Uterus (tissue), 4 donors: ENCODE results near the gene BMERB1. TPM values are rescaled to one million over a fixed set of nuclear protein-coding genes. Genes with fewer than 3 reads are reported as not detected.
"Not testable (repeated sequence)": the region's sequence is repeated elsewhere in the genome, so short reads cannot be mapped to it uniquely, and the experiment has no call there.

Experiments used
- DNase-seq, 2 donors: peaks; one replicate each; pipeline ENCODE4 v3.0.0-alpha.2; 2019 to 2020
- H3K27ac ChIP-seq, 2 donors: fragments of 200-600 bp; sonication (generic); 1 replicate in 1 of 2; 2 replicates in 1 of 2; pipeline ENCODE4 v1.5.1; 2016 to 2018
- H3K27me3 ChIP-seq, 2 donors: fragments of 200-600 bp; sonication (generic); one replicate each; pipeline ENCODE4 v1.5.1; 2018 to 2019; ENCODE audit warnings: control low read depth in 1 of 2
- H3K36me3 ChIP-seq, 2 donors: fragments of 200-600 bp; sonication (generic); one replicate each; pipeline ENCODE4 v1.5.1; 2019; ENCODE audit warnings: control low read depth in 1 of 2
- H3K4me1 ChIP-seq, 2 donors: fragments of 200-600 bp; sonication (generic); one replicate each; pipeline ENCODE4 v1.5.1; 2018 to 2019; ENCODE audit warnings: control low read depth in 1 of 2
- H3K4me3 ChIP-seq, 2 donors: fragments of 200-600 bp; sonication (generic); 1 replicate in 1 of 2; 2 replicates in 1 of 2; pipeline ENCODE4 v1.5.1; 2018 to 2019; ENCODE audit warnings: mild to moderate bottlenecking in 1 of 2
- H3K9me3 ChIP-seq, 2 donors: fragments of 200-600 bp; sonication (generic); one replicate each; pipeline ENCODE4 v1.5.1; 2019; ENCODE audit warnings: control low read depth in 1 of 2
- POLR2A ChIP-seq, 2 donors: fragments of 450-650 bp; IDR thresholded peaks; one replicate each; pipeline ENCODE4 v1.6.1; 2016; ENCODE audit warnings: antibody characterized with exemption in 2 of 2, mild to moderate bottlenecking in 1 of 2, moderate library complexity in 1 of 2
- intact Hi-C: fragments of 100-400 bp; cut with DNase I; formaldehyde crosslinking; loops from one replicate; pipeline ENCODE4 v1.15.1; 2023; ENCODE audit warnings: low total_unique reads
- total RNA-seq, 4 donors: library from RNA; depleted of rRNA in 3 of 4; stranded (reverse); fragments of >200 nt in 3 of 4; gene quantifications; one replicate each; pipeline versions ENCODE4 v1.1.0 to v1.2.4, GENCODE V29; 2014 to 2023
- TF ChIP-seq, protein P1 (sequence below), 4 experiments: fragments of 200-600 bp in 2 of 4; fragments of 450-650 bp in 2 of 4; sonication (generic) in 2 of 4; IDR thresholded peaks; one replicate each; pipeline ENCODE4 v1.5.1; 2016 to 2019; ENCODE audit warnings: antibody characterized with exemption in 4 of 4, mild to moderate bottlenecking in 2 of 4, moderate library complexity in 1 of 4
- donor health status: DM: yes; HTN: yes; CAD: no.

The BMERB1 gene
- total RNA-seq, 4 donors from 2014 or later, result 12.8 to 98.9 (median 39.2) TPM

DNA sequence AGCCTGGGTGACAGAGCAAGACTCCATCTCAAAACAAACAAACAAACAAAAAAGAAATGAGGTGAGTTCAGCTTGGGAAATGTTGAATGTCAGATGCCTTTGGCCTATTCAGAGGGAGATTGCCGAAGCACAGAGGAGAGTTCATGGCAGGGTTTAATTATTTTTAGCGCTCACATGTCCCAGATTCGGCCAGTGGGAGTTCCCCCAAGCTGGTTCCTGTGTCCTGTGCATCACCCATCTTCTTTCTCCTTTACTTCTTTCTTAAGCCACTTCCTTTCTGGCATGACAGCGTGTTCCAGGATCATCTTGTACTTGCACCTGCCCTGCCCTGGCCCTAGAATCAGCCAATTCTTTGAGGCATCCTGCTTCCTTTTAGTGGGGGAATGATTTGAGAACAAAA, 29.6 kb upstream of the BMERB1 start:
- peak in 1 of 2 donors; percentile 35 for DNase-seq
- H3K36me3 ChIP-seq, result no peaks in the 10 kb centered on the region
- no peak for TF ChIP-seq POLR2A (IDR thresholded peaks at IDR 0.05)
- TF ChIP-seq, protein P1, sequence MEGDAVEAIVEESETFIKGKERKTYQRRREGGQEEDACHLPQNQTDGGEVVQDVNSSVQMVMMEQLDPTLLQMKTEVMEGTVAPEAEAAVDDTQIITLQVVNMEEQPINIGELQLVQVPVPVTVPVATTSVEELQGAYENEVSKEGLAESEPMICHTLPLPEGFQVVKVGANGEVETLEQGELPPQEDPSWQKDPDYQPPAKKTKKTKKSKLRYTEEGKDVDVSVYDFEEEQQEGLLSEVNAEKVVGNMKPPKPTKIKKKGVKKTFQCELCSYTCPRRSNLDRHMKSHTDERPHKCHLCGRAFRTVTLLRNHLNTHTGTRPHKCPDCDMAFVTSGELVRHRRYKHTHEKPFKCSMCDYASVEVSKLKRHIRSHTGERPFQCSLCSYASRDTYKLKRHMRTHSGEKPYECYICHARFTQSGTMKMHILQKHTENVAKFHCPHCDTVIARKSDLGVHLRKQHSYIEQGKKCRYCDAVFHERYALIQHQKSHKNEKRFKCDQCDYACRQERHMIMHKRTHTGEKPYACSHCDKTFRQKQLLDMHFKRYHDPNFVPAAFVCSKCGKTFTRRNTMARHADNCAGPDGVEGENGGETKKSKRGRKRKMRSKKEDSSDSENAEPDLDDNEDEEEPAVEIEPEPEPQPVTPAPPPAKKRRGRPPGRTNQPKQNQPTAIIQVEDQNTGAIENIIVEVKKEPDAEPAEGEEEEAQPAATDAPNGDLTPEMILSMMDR (IDR thresholded peaks at IDR 0.05), result no peak
- H3K9me3 ChIP-seq, result no peaks in the 10 kb centered on the region
- no peak overlapping the region for H3K4me3 ChIP-seq
- intact Hi-C loops, result no loop called here
- no peak overlapping the region for H3K27ac ChIP-seq
- no peaks in the 10 kb centered on the region for H3K4me1 ChIP-seq
- no peaks in the 10 kb centered on the region for H3K27me3 ChIP-seq

DNA sequence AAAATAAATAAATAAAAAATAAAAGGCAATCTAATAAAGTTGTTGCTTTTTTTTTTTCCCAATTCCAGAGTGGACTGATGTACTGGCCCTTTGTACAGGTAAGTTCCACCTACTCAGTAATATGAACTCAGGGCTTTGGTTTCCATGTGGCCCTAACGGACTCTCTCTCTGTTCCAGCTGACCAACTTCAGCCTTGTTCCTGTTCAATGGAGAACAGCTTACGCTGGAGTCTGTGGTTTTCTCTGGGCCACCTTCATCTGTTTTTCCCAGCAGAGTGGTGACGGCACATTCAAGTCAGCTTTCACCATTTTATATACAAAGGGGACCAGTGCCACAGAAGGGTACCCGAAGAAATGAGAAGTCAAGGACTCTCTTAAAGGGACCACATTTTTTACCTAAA, 26.6 kb upstream of the BMERB1 start:
- H3K27ac ChIP-seq, H3K27me3 ChIP-seq, H3K36me3 ChIP-seq, H3K9me3 ChIP-seq, DNase-seq, H3K4me1 ChIP-seq, intact Hi-C loops, H3K4me3 ChIP-seq: not testable (repeated sequence)

DNA sequence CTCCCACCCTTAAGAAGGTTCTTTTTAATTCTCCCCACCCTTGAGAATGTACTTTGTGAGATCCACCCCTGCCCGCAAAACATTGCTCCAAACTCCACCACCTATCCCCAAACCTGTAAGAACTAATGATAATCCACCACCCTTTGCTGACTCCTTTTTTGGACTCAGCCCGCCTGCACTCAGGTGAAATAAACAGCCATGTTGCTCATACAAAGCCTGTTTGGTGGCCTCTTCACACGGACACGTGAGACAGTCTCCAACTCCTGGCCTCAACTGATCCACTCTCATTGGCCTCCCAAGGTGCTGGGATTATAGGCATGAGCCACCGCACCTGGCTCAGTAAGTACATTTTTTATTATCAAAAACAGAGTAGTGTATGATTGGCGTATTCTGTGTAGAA, 24.9 kb upstream of the BMERB1 start:
- H3K4me3 ChIP-seq, H3K9me3 ChIP-seq, intact Hi-C loops, DNase-seq, H3K4me1 ChIP-seq, H3K27me3 ChIP-seq, H3K27ac ChIP-seq, H3K36me3 ChIP-seq: not testable (repeated sequence)

DNA sequence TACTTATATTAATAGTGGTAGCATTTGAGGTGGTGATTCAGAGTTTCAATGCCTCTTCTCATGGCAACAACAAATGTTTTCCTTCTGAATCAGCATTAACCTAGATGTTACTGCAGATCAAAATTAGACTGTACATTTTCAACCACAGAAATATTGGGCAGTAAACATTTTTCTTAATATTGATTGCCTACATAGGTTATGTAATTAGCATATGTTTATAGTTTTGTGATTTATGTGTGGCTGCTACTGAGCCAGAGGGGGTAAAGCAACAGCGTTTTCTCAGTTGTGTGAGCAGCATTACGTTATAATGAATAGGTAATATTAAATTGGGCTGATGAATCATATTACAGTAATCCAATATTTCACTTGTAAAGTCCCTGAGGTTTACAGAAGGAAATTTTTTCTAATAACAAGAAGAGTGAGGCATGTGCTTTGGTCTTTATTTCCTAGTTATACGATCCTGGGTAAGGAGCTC, 18.8 kb upstream of the BMERB1 start:
- Histone ChIP-seq H3K27me3 (no peaks in the 10 kb centered on the region), H3K9me3 (no peaks in the 10 kb centered on the region), H3K27ac (no peak overlapping the region), H3K4me1 (no peaks in the 10 kb centered on the region), H3K4me3 (no peak overlapping the region), H3K36me3 (no peaks in the 10 kb centered on the region)
- TF ChIP-seq, protein P1 (IDR thresholded peaks at IDR 0.05), result no peak
- TF ChIP-seq POLR2A (IDR thresholded peaks at IDR 0.05), result no peak
- intact Hi-C loops, result no loop called here
- DNase-seq, result no peak

DNA sequence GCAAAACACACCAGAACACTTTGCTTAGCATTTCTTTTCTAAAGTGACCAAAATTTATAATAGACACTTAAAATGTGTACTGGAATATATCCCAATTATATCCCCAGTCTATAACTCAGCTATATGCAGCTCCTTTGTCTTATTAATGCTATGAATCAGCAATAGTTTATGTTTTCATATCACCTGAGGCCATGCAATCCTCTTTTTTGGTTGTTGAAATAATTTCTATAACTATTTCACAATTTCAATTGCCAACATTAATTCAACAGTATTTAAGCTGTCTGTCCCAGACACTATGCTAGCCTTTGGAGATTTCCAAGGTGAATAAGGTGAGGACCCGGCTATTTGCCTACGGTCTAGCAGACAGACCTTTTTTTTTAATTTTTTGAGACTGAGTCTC, 17.2 kb upstream of the BMERB1 start:
- TF ChIP-seq, protein P1 (IDR thresholded peaks at IDR 0.05), result no peak
- TF ChIP-seq POLR2A (IDR thresholded peaks at IDR 0.05), result no peak
- no peak for DNase-seq
- Histone ChIP-seq H3K4me3 (no peak overlapping the region), H3K9me3 (no peaks in the 10 kb centered on the region), H3K4me1 (no peaks in the 10 kb centered on the region), H3K36me3 (no peaks in the 10 kb centered on the region), H3K27me3 (no peaks in the 10 kb centered on the region), H3K27ac (no peak overlapping the region)
- intact Hi-C loops, result no loop called here

DNA sequence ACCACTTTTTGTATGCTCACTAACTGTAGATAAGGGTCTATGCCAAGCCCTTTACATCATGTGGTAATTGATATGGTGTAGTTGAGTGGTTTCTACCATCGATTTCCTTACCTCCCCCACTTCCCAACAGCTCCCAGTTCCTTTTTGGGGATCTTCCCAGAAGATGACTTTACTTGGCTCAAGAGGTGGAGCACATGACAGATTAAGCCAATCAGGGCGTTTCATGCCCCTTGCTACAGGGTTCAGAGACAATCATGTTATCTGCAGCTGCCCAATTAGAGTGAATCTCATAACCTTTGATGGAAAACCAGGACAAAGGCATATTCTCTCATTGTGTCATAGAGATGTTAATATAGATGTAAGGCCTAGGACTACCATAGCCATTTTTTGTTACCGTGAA, 16.2 kb upstream of the BMERB1 start:
- Histone ChIP-seq H3K4me3 (no peak overlapping the region), H3K27me3 (no peaks in the 10 kb centered on the region), H3K4me1 (no peaks in the 10 kb centered on the region), H3K36me3 (no peaks in the 10 kb centered on the region), H3K27ac (no peak overlapping the region), H3K9me3 (no peaks in the 10 kb centered on the region)
- no peak for TF ChIP-seq POLR2A (IDR thresholded peaks at IDR 0.05)
- TF ChIP-seq, protein P1 (IDR thresholded peaks at IDR 0.05), result no peak
- no peak for DNase-seq
- intact Hi-C loops, result no loop called here

DNA sequence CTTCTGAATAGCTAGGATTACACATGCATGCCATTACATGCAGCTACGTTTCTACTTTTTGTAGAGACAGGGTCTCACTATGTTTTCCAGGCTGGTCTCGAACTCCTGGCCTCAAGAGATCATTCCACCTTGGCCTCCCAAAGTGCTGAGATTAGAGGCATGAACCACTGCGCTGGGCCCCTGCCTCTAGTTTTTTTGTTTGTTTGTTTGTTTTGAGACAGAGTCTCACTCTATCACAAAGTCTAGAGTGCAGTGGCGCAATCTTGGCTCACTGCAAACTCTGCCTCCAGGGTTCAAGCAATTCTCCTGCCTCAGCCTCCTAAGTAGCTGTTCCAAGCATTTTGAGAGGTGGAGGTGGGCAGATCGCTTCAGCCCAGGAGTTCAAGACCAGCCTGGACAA, 12.7 kb upstream of the BMERB1 start:
- H3K36me3 ChIP-seq, H3K4me1 ChIP-seq, intact Hi-C loops, H3K9me3 ChIP-seq, DNase-seq, H3K4me3 ChIP-seq, H3K27ac ChIP-seq, H3K27me3 ChIP-seq: not testable (repeated sequence)
